ENCODE results near the gene KPTN.
A peak's percentile ranks its signal among the peaks of the same experiment; 100 is the strongest.

Gene KPTN

GRCh38 chr19:47438793-47439220, 45.2 kb downstream of the KPTN start:
- no peak overlapping the region for H3K4me3 ChIP-seq (ENCODE audit: low read depth, low read length)
- TF ChIP-seq CTCF (IDR thresholded peaks at IDR 0.05; ENCODE audit: low read depth, low read length): no peak

- H3K4me3 ChIP-seq (ENCODE audit: low read depth, low read length): no peak overlapping the region
- TF ChIP-seq CTCF (IDR thresholded peaks at IDR 0.05; ENCODE audit: low read depth, low read length): no peak
These were observed 46.5 kb downstream of the KPTN start for GRCh38 chr19:47437500-47437899.

- peak; percentile 80 for TF ChIP-seq CTCF (IDR thresholded peaks at IDR 0.05; ENCODE audit: low read depth, low read length)
- no peak overlapping the region for H3K4me3 ChIP-seq (ENCODE audit: low read depth, low read length)
These were observed 47.2 kb downstream of the KPTN start for GRCh38 chr19:47436712-47437401.

- no peak for TF ChIP-seq CTCF (IDR thresholded peaks at IDR 0.05; ENCODE audit: low read depth, low read length)
- no peak overlapping the region for H3K4me3 ChIP-seq (ENCODE audit: low read depth, low read length)
These were observed 48.1 kb downstream of the KPTN start for GRCh38 chr19:47435883-47436417.

- H3K4me3 ChIP-seq (ENCODE audit: low read depth, low read length): no peak overlapping the region
- no peak for TF ChIP-seq CTCF (IDR thresholded peaks at IDR 0.05; ENCODE audit: low read depth, low read length)
These were observed 48.8 kb downstream of the KPTN start for GRCh38 chr19:47435196-47435595.

- no peak overlapping the region for H3K4me3 ChIP-seq (ENCODE audit: low read depth, low read length)
- no peak for TF ChIP-seq CTCF (IDR thresholded peaks at IDR 0.05; ENCODE audit: low read depth, low read length)
These were observed 49.9 kb downstream of the KPTN start for GRCh38 chr19:47434088-47434487.

GRCh38 chr19:47433121-47433520, 50.9 kb downstream of the KPTN start:
- no peak for TF ChIP-seq CTCF (IDR thresholded peaks at IDR 0.05; ENCODE audit: low read depth, low read length)
- H3K4me3 ChIP-seq (ENCODE audit: low read depth, low read length): no peak overlapping the region

All from WI38 (cell line).